H9 (cell line): ENCODE data around the gene RABGAP1L. TPM values are rescaled to one million over a fixed set of nuclear protein-coding genes. Genes with fewer than 3 reads are reported as not detected.

Source experiments
- DNase-seq: peaks from one replicate; pipeline ENCODE4 v3.0.0-alpha.2; 2017
- H2AFZ ChIP-seq: one replicate; pipeline ENCODE4 v1.6.1; 2013; ENCODE audit warnings: mild to moderate bottlenecking, low read length, control low read depth, moderate library complexity
- H2AK5ac ChIP-seq: 2 replicates; pipeline ENCODE4 v1.6.1; 2013; ENCODE audit warnings: low read length, control low read depth, mixed read lengths; ENCODE audit not compliant: insufficient read length
- H2BK120ac ChIP-seq: one replicate; pipeline ENCODE4 v1.6.1; 2013; ENCODE audit warnings: low read depth, mild to moderate bottlenecking, low read length, control low read depth, inconsistent platforms; ENCODE audit not compliant: poor library complexity, severe bottlenecking
- H2BK12ac ChIP-seq: 2 replicates; pipeline ENCODE4 v1.6.1; 2013; ENCODE audit warnings: low read length, control low read depth, mixed read lengths, low read depth; ENCODE audit not compliant: insufficient read length
- H2BK15ac ChIP-seq: 2 replicates; pipeline ENCODE4 v1.6.1; 2013; ENCODE audit warnings: low read depth, low read length, control low read depth
- H2BK20ac ChIP-seq: one replicate; pipeline ENCODE4 v1.6.1; 2013; ENCODE audit warnings: low read depth, mild to moderate bottlenecking, low read length, control low read depth, inconsistent platforms; ENCODE audit not compliant: poor library complexity, severe bottlenecking
- H2BK5ac ChIP-seq: 2 replicates; pipeline ENCODE4 v1.6.1; 2013; ENCODE audit warnings: low read length, control low read depth, mixed read lengths; ENCODE audit not compliant: insufficient read length
- H3K14ac ChIP-seq: 2 replicates; pipeline ENCODE4 v1.6.1; 2013; ENCODE audit warnings: low read length, control low read depth; ENCODE audit not compliant: insufficient read depth
- H3K18ac ChIP-seq: 2 replicates; pipeline ENCODE4 v1.6.1; 2013; ENCODE audit warnings: low read depth, mild to moderate bottlenecking, mixed read lengths, low read length, control low read depth; ENCODE audit not compliant: insufficient read length
- H3K23ac ChIP-seq: 2 replicates; pipeline ENCODE4 v1.6.1; 2013; ENCODE audit warnings: low read length, control low read depth, mixed read lengths, low read depth; ENCODE audit not compliant: insufficient read length
- H3K23me2 ChIP-seq: 2 replicates; pipeline ENCODE4 v1.6.1; 2013; ENCODE audit warnings: low read depth, mild to moderate bottlenecking, mixed read lengths, low read length, control low read depth; ENCODE audit not compliant: insufficient read length, poor library complexity, severe bottlenecking
- H3K27ac ChIP-seq: 2 replicates; pipeline ENCODE4 v1.5.1; 2013; ENCODE audit warnings: low read length, control low read depth, mixed read lengths, low read depth; ENCODE audit not compliant: insufficient read length
- H3K27me3 ChIP-seq: 2 replicates; pipeline ENCODE4 v1.6.1; 2013; ENCODE audit warnings: low read length, control low read depth, inconsistent platforms; ENCODE audit not compliant: insufficient read depth
- H3K4ac ChIP-seq: 2 replicates; pipeline ENCODE4 v1.6.1; 2013; ENCODE audit warnings: low read depth, mild to moderate bottlenecking, control low read depth, inconsistent platforms, low read length, moderate library complexity
- H3K4me1 ChIP-seq: 2 replicates; pipeline ENCODE4 v1.6.1; 2013; ENCODE audit warnings: low read length, control low read depth, inconsistent platforms; ENCODE audit not compliant: insufficient read depth
- H3K4me2 ChIP-seq: 2 replicates; pipeline ENCODE4 v1.6.1; 2013; ENCODE audit warnings: low read length, control low read depth, mixed read lengths; ENCODE audit not compliant: insufficient read length, insufficient read depth
- H3K56ac ChIP-seq: 2 replicates; pipeline ENCODE4 v1.6.1; 2013; ENCODE audit warnings: low read depth, mild to moderate bottlenecking, mixed read lengths, low read length, control low read depth; ENCODE audit not compliant: insufficient read length
- H3K79me1 ChIP-seq: 2 replicates; pipeline ENCODE4 v1.6.1; 2013; ENCODE audit warnings: low read depth, mild to moderate bottlenecking, moderate library complexity, low read length, control low read depth, inconsistent platforms; ENCODE audit not compliant: insufficient read depth, poor library complexity, severe bottlenecking
- H3K79me2 ChIP-seq: 2 replicates; pipeline ENCODE4 v1.6.1; 2013; ENCODE audit warnings: low read length, control low read depth, inconsistent platforms; ENCODE audit not compliant: insufficient read depth
- H3K9ac ChIP-seq: 2 replicates; pipeline ENCODE4 v1.6.1; 2013; ENCODE audit warnings: low read length, control low read depth, mixed read lengths; ENCODE audit not compliant: insufficient read length; ENCODE audit errors: extremely low read depth
- H3K9me3 ChIP-seq: one replicate; pipeline ENCODE4 v1.6.1; 2013; ENCODE audit warnings: low read depth, low read length, inconsistent platforms; ENCODE audit not compliant: control insufficient read depth
- H3T11ph ChIP-seq: one replicate; pipeline ENCODE4 v1.6.1; 2013; ENCODE audit warnings: mild to moderate bottlenecking, low read length, control low read depth, inconsistent platforms
- H4K20me1 ChIP-seq: one replicate; pipeline ENCODE4 v1.6.1; 2013; ENCODE audit not compliant: control insufficient read depth, insufficient read length, insufficient read depth
- H4K5ac ChIP-seq: 2 replicates; pipeline ENCODE4 v1.6.1; 2013; ENCODE audit warnings: low read depth, mild to moderate bottlenecking, mixed read lengths, low read length, control low read depth; ENCODE audit not compliant: insufficient read length
- H4K8ac ChIP-seq: replicated peaks from 2 replicates; pipeline ENCODE4 v1.6.1; 2013; ENCODE audit warnings: low read length, control low read depth, mixed read lengths, low read depth; ENCODE audit not compliant: insufficient read length
- H4K91ac ChIP-seq: 2 replicates; pipeline ENCODE4 v1.6.1; 2013; ENCODE audit warnings: low read depth, mild to moderate bottlenecking, moderate library complexity, mixed read lengths, low read length, control low read depth; ENCODE audit not compliant: insufficient read length
- H3K27ac Mint-ChIP-seq, 3 experiments: 2 replicates in 2 of 3; 3 replicates in 1 of 3; pipeline ENCODE4 v1.8.0; 2020 to 2021; ENCODE audit warnings: mixed read lengths in 3 of 3, mild to moderate bottlenecking in 1 of 3, moderate library complexity in 1 of 3
- H3K27me3 Mint-ChIP-seq: 2 replicates; pipeline ENCODE4 v1.8.0; 2021; ENCODE audit warnings: low read depth, mild to moderate bottlenecking, moderate library complexity, mixed read lengths
- H3K36me3 Mint-ChIP-seq, 3 experiments: 2 replicates in 2 of 3; 3 replicates in 1 of 3; pipeline ENCODE4 v1.8.0; 2020 to 2021; ENCODE audit warnings: low read depth in 3 of 3, mixed read lengths in 3 of 3; ENCODE audit not compliant: insufficient read depth in 1 of 3
- H3K4me1 Mint-ChIP-seq, 2 experiments: 2 replicates each; pipeline ENCODE4 v1.8.0; 2020; ENCODE audit warnings: mixed read lengths in 2 of 2
- H3K4me3 Mint-ChIP-seq, 2 experiments: 2 replicates in 1 of 2; 3 replicates in 1 of 2; pipeline ENCODE4 v1.8.0; 2020 to 2021; ENCODE audit warnings: mild to moderate bottlenecking in 2 of 2, mixed read lengths in 2 of 2, moderate library complexity in 1 of 2
- H3K9me3 Mint-ChIP-seq, 2 experiments: 2 replicates in 1 of 2; 3 replicates in 1 of 2; pipeline ENCODE4 v1.8.0; 2020; ENCODE audit warnings: mild to moderate bottlenecking in 2 of 2, mixed read lengths in 2 of 2, moderate library complexity in 1 of 2
- CTCF ChIP-seq: fragments of 200-600 bp; sonication (generic); conservative IDR thresholded peaks from 3 replicates; pipeline ENCODE4 v1.8.0; 2021; ENCODE audit warnings: antibody characterized with exemption, mild to moderate bottlenecking
- WGBS: extraction: QIAGEN DNeasy Blood & Tissue Kit; methylation state at CpG from one replicate; pipeline ENCODE4 v1.1.7; 2013; ENCODE audit warnings: missing lambda C conversion rate, low lambda C conversion rate, mixed read lengths; ENCODE audit not compliant: insufficient read length; ENCODE audit errors: extremely low coverage; 5-methylcytosine and 5-hydroxymethylcytosine counted together
- total RNA-seq: library from RNA; stranded (reverse); gene quantifications from 2 replicates; pipeline ENCODE4 v1.2.1, GENCODE V29; 2021

RABGAP1L gene
- total RNA-seq, 1 experiment from 2014 or later, result 147 TPM

GRCh38 chr1:174990382-174990999 lies 831.2 kb downstream of the RABGAP1L start:
- H3K56ac ChIP-seq, result no peak overlapping the region
- H3K27me3 Mint-ChIP-seq, result no peaks in the 10 kb centered on the region
- no peak overlapping the region for H2AFZ ChIP-seq
- no peaks in the 10 kb centered on the region for H3K27me3 ChIP-seq
- DNase-seq, result no peak
- no peak for TF ChIP-seq CTCF
- no peak overlapping the region for H2AK5ac ChIP-seq
- H3K4ac ChIP-seq, result no peak overlapping the region
- no peak overlapping the region for H4K8ac ChIP-seq
- no peak overlapping the region for H2BK15ac ChIP-seq
- H3K4me1 Mint-ChIP-seq, result no peaks in the 10 kb centered on the region
- H4K5ac ChIP-seq, result no peak overlapping the region
- no peak overlapping the region for H3K14ac ChIP-seq
- H3K36me3 Mint-ChIP-seq, result peaks cover 20 to 70% (median 59%) of the 10 kb centered on the region in 3 experiments; a peak in 6 of 7 replicates
- H4K91ac ChIP-seq, result no peak overlapping the region
- H3K4me2 ChIP-seq, result no peak overlapping the region
- no peaks in the 10 kb centered on the region for H3K4me1 ChIP-seq
- no peak overlapping the region for H3K9ac ChIP-seq
- no peaks in the 10 kb centered on the region for H3K23me2 ChIP-seq
- no peaks in the 10 kb centered on the region for H3K9me3 Mint-ChIP-seq
- no peak overlapping the region for H2BK120ac ChIP-seq
- H2BK5ac ChIP-seq, result no peak overlapping the region
- H3K9me3 ChIP-seq, result no peaks in the 10 kb centered on the region
- no peak overlapping the region for H3K27ac Mint-ChIP-seq
- no peak overlapping the region for H3K4me3 Mint-ChIP-seq
- H3T11ph ChIP-seq, result no peak overlapping the region
- no CpG with 5 or more reads among the region's 6 CpGs for WGBS
- no peak overlapping the region for H2BK20ac ChIP-seq
- H3K79me2 ChIP-seq, result no peaks in the 10 kb centered on the region
- H3K79me1 ChIP-seq, result no peaks in the 10 kb centered on the region
- no peak overlapping the region for H3K27ac ChIP-seq
- H3K18ac ChIP-seq, result no peak overlapping the region
- H3K23ac ChIP-seq, result no peak overlapping the region
- no peak overlapping the region for H2BK12ac ChIP-seq
- no peaks in the 10 kb centered on the region for H4K20me1 ChIP-seq
